ENCODE data around the gene RARA.

The RARA gene

GRCh38 chr17:40317345-40317873, 8.4 kb downstream of the RARA start:
- DNase-seq = peak; percentile 36

DNA sequence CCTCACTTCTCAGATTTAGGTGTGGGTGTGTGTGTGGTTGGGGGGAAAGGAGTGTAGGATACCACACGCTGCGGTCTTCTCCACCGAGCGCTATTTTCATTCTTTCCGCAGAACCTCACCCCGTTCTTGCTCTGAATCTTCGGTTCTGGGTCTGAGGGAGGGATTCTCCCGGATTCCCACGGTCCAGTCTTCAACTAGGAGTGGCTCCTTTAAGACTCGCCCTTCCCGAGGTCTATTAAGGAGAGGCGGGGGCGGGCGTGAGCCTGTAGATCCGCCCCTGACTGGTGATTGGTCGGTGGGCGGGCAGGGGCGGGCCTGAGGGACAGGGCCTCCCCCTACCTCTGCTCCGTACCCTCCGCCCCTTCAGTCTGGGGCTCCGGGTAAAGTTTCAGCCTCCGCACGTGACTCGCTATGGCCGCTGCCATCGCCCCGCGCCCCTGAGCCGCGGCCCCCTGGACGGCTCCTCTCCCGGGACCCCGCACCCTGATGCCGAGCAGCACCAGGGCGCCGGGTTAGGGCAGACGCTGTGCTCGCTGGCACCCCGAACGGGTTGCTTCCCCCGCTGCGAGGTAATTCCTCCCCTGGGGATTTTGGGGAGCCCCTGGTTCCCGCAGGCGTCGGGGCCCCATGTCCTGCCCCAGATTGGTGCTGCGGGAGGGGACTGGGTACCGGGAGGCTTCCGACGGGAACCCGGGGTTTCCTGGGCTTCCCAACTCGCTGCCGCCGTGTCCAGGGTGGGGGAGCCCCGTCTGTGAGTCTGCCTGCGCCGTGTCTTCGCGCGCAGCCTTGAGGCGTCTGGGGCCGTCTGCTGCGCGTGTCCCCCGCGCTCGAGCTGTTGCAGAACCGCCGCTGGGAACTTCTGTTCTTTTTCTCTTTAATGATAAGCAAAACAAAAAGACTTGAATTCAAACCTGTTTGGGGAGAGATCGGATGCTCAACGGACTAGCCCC, 9.2 kb downstream of the RARA start:
- DNase-seq = peak; percentile 86

GRCh38 chr17:40318830-40319391, 9.9 kb downstream of the RARA start:
- DNase-seq = no peak

- peak; percentile 69 for DNase-seq
Observed at GRCh38 chr17:40319651-40320540, 10.9 kb downstream of the RARA start.

- DNase-seq = peak; percentile 29
Observed at GRCh38 chr17:40320756-40321523, 12.0 kb downstream of the RARA start.

GRCh38 chr17:40321524-40321929, 12.5 kb downstream of the RARA start:
- DNase-seq = no peak

DNA sequence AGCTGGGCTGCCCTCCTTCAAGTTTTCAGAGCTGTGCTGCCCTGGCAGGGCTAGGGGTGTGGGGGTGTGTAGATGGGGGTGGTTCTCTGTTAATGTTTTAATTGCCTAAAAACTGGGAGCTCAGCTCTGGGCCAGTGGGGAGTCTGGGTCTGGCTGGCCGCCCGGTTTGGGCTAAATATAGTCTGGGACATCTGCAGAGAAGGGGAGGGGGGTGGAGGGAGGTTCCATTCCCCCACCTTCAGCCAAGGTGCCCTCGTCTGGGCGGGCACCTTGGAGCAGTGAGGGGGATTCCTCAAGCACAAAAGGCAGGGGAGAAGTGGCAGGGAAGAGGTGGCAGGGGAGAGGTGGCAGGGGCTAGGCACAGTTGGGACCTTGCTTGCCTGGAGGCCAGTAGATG, 13.0 kb downstream of the RARA start:
- peak; percentile 63 for DNase-seq

DNA sequence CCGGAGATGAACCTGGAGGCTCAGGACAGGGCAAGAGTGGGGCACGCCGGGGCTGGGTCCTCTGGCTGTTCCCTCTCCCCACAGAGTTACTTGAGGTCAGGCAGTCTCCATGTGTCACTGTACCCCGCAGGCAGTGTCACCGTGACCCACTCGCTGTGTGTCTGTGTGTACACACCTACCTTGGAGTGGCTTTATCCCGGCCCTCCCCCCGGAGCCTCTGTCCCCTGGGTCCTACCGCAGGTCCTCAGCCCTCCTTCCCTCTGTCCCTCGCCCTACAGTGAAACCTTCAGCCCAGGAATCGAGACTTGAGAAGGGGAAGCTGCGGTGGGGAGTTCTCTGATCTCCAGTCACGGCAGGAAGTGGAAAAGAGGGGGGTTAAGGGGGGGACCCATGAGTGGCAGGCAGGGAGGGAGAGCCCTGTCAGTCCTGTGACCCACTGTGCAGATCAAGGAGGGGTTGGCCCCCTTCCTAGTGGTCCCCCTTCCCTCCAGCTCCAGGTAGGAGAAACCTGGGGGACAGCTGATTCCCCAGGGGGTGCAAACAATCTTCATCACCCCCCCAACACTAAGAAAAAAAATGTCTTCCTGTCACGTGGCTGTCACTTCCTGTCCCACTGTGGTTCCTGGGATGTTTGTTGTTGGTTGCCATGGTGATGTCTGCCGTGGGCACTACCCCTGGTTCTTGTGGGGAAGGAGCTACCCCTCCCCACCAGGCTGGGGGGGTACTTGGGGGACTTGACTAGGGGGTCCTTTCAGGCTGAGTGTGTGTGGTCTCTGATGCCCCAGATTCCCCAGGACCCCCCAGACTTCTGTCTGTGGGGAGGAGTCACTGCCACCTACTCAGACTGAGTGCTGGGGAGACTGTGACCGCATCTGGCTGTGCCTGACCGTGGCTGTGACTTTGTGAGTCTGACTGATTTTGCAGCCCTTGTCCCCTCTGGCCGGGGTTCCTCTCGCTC, 13.7 kb downstream of the RARA start:
- peak; percentile 87 for DNase-seq

GRCh38 chr17:40323391-40324381, 14.7 kb downstream of the RARA start:
- DNase-seq = peak; percentile 78

DNA sequence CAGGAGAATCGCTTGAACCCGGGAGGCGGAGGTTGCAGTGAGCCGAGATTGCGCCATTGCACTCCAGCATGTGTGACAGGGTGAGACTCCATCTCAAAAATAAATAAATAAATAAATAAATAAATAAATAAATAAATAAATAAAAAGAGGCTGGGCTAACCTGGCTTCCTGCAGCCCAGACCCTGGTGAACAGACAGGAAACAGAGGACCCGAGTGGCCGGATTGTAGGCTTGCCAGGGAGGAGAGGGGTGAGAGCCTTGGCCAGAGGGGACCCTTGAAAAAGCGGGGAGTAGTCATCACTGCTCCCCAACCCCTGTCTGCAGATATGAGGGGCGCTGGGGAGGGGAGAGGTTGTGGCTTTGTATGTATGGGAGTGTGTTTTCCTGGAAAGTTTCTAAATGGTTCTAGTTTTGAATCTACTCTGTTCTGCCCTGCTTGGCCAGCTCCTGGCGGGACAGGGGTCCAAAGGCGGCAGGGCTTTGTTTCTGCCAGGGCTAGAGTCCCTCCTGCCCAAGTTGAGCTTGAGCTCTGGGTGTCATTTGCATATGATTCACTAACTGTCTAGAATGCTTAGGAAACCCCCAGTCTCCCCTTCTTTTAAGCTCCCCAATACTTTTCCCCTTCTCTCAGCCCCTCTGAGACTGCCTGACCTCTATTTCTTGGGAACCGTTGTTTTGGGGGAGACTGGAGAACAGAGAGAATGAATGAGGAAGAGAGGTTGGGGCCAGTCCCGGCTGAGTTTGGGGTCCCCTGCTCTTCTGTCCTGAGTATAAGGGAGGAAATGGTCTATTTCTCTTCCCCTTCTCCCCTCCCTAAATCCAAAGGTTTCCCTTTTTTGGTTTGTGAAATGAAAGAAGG, 16.4 kb downstream of the RARA start:
- peak; percentile 18 for DNase-seq

DNA sequence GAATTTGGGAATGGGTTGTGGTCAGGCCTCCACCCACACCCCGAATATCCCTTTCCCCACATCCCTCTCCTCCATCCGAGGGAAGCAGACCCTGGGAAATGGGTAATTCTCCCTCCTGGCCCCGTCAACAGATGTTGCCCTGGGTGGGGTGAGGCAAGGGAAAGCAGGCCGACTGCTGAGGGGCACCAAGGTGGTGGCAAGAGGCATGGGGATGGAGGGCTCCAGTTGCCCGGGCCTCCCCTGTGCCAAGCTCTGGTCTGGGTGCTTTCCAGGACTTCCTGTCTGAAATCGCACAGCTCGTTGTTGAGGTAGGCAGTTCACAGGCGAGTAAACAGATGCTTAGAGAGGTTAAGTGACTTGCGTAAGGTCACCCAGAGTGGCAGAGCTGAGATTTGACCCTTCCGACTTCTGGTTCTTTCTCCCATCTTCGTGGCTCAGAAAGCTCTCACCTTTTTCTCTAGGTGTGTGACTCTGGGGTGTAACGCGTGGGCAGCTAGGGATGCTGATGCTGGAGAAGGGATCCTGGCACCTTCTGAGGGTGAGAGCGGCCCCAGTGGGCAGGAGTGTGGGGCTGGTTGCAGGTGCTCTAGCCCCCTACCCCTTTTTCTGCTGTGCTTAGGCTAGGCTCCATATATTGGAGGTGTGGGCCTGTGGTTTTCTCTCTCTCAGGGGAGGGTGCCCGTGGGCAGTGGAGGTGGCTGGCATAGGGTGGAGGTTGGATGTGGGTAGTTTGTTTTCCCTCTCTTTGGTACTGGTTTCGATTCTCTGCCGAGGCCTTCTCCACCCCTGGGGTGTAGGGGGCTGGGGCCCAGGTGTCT, 17.2 kb downstream of the RARA start:
- peak; percentile 26 for DNase-seq

- no peak for DNase-seq
Observed at GRCh38 chr17:40326832-40327199, 17.8 kb downstream of the RARA start.

DNA sequence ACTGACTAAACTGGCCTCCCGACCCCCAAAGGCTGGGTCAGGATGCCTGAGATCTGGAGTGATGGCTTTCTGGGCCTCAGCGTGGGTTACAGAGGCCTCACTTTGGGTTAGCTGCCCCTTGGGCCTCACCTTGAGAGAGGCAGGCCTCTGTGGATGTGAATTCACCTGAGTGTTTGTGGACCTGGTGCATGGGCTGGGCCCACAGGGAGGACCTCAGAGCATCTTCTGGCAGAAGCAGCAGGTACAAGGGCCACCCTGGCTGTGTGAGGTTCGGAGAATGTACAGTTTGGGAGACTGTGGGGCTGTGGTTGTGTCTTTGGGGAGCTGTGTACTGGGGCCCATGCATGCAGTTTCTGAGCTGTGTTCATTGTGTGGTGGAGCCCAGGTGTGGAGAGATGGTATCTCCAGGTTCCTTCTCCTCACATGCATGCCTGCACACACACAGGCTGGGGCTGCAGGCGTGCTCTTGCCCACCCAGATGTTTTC, 18.3 kb downstream of the RARA start:
- DNase-seq = no peak

DNA sequence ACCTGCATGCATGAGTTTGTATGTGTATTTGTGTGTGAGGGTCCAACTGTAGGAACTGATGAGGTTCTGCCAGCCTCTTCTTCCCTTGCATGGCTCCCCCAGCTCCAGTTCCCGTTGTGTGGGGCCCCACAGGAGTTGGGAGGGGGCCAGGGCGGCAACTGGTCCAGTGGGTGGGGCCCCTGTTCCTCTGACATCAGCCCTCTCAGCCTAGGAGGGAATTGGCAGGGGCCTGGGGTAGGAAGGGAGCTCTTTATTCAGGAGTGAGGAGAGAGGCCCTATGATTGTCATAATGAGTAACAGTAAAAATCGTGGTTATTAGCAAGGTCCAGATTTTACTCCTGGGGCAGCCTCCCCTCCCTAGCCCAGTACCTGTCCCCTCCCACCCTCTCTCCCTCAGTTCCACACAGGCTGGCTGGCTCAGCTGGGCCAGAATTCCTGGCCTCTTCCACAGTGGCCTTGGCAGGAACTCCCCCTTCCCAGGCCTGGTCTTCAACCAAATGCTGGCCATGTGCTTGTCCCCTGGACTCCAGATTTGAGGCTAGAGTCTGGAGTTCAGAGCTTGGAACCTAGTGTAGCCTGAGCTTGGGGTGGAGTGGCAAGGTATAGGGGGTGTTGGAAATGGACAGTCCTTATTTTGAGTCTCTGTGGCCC, 18.9 kb downstream of the RARA start:
- no peak for DNase-seq

DNA sequence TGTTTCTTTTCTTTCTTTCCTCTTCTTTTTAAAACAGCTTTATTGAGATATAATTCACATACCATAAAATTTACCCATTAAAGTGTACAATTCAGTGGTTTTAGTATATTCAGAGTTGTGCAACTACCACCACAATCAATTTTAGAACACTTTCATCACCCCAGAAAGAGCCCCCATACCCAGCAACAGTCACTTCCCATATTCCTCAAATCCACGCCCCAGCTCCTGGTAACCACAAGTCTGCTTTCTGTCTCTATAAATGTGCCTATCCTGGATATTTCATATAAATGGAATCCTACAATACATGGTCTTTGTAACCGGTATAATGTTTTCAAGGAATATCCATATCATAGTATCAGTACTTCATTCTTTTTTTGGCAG, 19.4 kb downstream of the RARA start:
- no peak for DNase-seq

- DNase-seq = no peak
Observed at GRCh38 chr17:40329839-40330794, 21.1 kb downstream of the RARA start.
